DND-41 (cell line): ENCODE data around the gene AVP.

Source experiments
- ATAC-seq: fragments of 200-7000 bp; cut with Tn5 transposase; 3 replicates; pipeline ENCODE4 v1.9.1; 2021; ENCODE audit warnings: low read depth; ENCODE audit not compliant: insufficient read depth
- DNase-seq: peaks from one replicate; pipeline ENCODE4 v3.0.0-alpha.2; 2020
- H2AFZ ChIP-seq: 2 replicates; pipeline ENCODE4 v1.6.0; 2012; ENCODE audit warnings: low read depth, low read length
- H3K27ac ChIP-seq: 2 replicates; pipeline ENCODE4 v1.5.1; 2012; ENCODE audit warnings: low read length, inconsistent platforms
- H3K27me3 ChIP-seq: fragments of 200-600 bp; sonication (generic); 2 replicates; pipeline ENCODE4 v1.6.0; 2012; ENCODE audit warnings: low read length, mild to moderate bottlenecking, inconsistent platforms; ENCODE audit not compliant: insufficient read depth, poor library complexity
- H3K36me3 ChIP-seq: 2 replicates; pipeline ENCODE4 v1.5.1; 2012; ENCODE audit warnings: low read length, inconsistent platforms; ENCODE audit not compliant: insufficient read depth
- H3K4me1 ChIP-seq: 2 replicates; pipeline ENCODE4 v1.5.1; 2012; ENCODE audit warnings: mild to moderate bottlenecking, low read length; ENCODE audit not compliant: insufficient read depth
- H3K4me2 ChIP-seq: 2 replicates; pipeline ENCODE4 v1.6.0; 2012; ENCODE audit warnings: mild to moderate bottlenecking, moderate library complexity, low read length, inconsistent platforms; ENCODE audit not compliant: insufficient read depth
- H3K4me3 ChIP-seq, 2 experiments: fragments of 200-600 bp in 1 of 2; shearing (Covaris generic) in 1 of 2; 2 replicates each; pipeline ENCODE4 v1.5.1; 2012 to 2016; ENCODE audit warnings: inconsistent platforms in 2 of 2, low read length in 2 of 2, mild to moderate bottlenecking in 2 of 2, low read depth in 1 of 2, moderate library complexity in 1 of 2
- H3K79me2 ChIP-seq: 2 replicates; pipeline ENCODE4 v1.6.0; 2012; ENCODE audit warnings: low read length, inconsistent platforms; ENCODE audit not compliant: insufficient read depth
- H3K9ac ChIP-seq: 2 replicates; pipeline ENCODE4 v1.6.0; 2012; ENCODE audit warnings: low read depth, mild to moderate bottlenecking, inconsistent platforms, low read length, moderate library complexity
- H3K9me3 ChIP-seq: 2 replicates; pipeline ENCODE4 v1.5.1; 2012; ENCODE audit warnings: low read length, moderate library complexity, mild to moderate bottlenecking, inconsistent platforms; ENCODE audit not compliant: insufficient read depth, severe bottlenecking
- H4K20me1 ChIP-seq: 2 replicates; pipeline ENCODE4 v1.6.0; 2012; ENCODE audit warnings: low read length; ENCODE audit not compliant: insufficient read depth
- EZH2 ChIP-seq: IDR thresholded peaks from 3 replicates; pipeline ENCODE4 v1.6.1; 2012; ENCODE audit warnings: borderline replicate concordance, low read depth, mild to moderate bottlenecking, moderate library complexity, low read length, inconsistent platforms; ENCODE audit not compliant: severe bottlenecking
- TF ChIP-seq, protein P1 (sequence below): IDR thresholded peaks from 2 replicates; pipeline ENCODE4 v1.5.1; 2012; ENCODE audit warnings: borderline replicate concordance, low read length, moderate library complexity, mild to moderate bottlenecking; ENCODE audit not compliant: poor library complexity, severe bottlenecking; ENCODE audit errors: extremely low read depth

AVP gene

DNA sequence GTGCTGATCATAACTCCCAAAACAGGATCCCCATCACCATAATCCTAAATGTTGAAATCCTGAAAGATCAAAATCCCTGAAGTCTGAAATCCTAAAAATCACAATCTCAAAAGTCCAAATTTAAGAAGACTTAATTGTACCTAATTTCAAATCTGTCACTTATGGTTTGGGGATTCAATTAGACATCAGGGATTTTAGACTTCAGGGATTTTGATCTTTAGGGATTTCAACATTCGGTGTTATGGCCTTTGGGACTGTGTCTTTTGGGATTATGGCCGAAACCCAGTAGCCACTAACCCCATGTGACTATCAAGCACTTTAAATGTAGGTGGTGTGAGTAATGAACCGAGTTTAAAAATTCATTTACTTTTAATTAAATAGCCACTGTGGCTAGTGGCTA, 21.7 kb upstream of the AVP start:
- no peak for ATAC-seq
- H3K27me3 ChIP-seq: no peaks in the 10 kb centered on the region
- TF ChIP-seq EZH2: no peak
- TF ChIP-seq, protein P1, sequence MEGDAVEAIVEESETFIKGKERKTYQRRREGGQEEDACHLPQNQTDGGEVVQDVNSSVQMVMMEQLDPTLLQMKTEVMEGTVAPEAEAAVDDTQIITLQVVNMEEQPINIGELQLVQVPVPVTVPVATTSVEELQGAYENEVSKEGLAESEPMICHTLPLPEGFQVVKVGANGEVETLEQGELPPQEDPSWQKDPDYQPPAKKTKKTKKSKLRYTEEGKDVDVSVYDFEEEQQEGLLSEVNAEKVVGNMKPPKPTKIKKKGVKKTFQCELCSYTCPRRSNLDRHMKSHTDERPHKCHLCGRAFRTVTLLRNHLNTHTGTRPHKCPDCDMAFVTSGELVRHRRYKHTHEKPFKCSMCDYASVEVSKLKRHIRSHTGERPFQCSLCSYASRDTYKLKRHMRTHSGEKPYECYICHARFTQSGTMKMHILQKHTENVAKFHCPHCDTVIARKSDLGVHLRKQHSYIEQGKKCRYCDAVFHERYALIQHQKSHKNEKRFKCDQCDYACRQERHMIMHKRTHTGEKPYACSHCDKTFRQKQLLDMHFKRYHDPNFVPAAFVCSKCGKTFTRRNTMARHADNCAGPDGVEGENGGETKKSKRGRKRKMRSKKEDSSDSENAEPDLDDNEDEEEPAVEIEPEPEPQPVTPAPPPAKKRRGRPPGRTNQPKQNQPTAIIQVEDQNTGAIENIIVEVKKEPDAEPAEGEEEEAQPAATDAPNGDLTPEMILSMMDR: no peak
- H4K20me1 ChIP-seq: no peaks in the 10 kb centered on the region
- peaks cover 13% of the 10 kb centered on the region for H3K36me3 ChIP-seq
- H3K4me3 ChIP-seq: no peak overlapping the region
- H3K4me1 ChIP-seq: no peaks in the 10 kb centered on the region
- no peak overlapping the region for H2AFZ ChIP-seq
- no peak overlapping the region for H3K9ac ChIP-seq
- no peak for DNase-seq
- H3K27ac ChIP-seq: no peak overlapping the region
- H3K4me2 ChIP-seq: no peak overlapping the region
- H3K9me3 ChIP-seq: no peaks in the 10 kb centered on the region
- H3K79me2 ChIP-seq: no peaks in the 10 kb centered on the region

DNA sequence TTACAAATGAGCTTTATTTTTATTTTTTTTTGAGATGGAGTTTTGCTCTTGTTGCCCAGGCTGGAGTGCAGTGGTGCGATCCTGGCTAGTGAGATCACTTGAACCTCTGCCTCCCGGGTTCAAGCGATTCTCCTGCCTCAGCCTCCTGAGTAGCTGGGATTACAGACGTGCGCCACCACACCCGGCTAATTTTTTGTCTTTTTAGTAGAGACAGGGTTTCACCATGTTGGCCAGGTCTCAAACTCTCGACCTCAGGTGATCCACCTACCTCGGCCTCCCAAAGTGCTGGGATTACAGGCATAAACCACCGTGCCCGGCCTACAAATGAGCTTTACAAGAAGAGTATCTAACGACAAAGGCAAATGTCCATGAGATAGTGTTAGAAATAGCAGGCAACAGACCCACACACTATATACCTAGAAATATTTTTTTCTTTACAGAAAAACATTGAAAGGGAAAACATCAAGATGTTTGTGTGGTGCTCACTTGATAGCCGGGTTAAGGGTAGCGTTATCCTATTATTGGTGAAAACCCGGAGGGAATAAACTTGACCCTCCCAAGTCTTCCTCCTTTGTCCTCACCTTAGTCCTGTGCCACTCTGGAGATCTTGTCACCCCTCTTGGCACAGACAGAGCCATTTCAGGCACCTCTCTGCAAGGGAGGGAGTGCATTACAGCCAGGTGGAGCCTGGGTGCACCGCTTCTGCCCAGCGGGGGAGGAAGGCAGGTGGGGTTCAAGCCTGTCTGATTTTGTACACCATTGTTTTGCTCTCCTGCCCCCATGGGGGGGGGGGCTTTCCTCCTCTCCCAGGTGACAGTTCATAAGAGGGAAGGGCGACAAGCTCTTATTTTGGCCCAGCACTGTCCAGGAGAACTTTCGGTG, 21.0 kb upstream of the AVP start:
- Histone ChIP-seq H4K20me1 (no peaks in the 10 kb centered on the region), H3K36me3 (peaks cover 13% of the 10 kb centered on the region), H3K9ac (no peak overlapping the region), H2AFZ (no peak overlapping the region), H3K9me3 (no peaks in the 10 kb centered on the region), H3K4me2 (no peak overlapping the region), H3K27ac (no peak overlapping the region), H3K4me1 (no peaks in the 10 kb centered on the region), H3K79me2 (no peaks in the 10 kb centered on the region), H3K4me3 (no peak overlapping the region), H3K27me3 (no peaks in the 10 kb centered on the region)
- no peak for TF ChIP-seq EZH2
- TF ChIP-seq, protein P1: no peak
- ATAC-seq (no peak), DNase-seq (no peak)

DNA sequence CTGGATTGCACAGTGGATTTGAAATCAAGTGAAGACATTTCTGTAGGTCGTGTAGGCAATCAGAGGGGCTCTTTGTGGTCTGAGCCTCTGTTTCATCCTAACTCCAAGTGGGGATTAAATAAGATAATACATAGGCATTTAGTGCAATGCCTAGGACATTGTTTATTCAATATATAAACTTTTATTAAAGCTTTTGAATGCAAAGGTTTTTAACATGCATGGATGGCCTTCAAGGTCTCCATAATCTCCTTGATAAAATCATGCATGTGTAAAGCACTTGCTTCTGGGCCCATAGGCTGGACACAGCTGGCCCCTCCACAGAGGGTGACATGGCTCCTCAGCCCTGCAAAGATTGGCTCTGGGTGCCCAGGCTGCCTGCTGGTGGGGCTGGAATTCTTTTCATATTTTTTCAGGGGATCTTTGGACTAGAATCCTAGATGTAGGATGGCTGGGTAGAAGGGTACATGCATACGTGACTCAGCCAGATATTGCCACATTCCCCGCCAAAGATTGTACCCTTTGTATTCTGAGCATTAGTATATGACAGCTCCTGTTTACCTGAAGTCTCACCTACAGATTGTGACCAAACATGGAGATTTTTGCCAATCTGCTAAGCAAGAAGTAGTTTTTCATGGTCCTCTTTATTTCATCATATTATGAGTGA, 19.0 kb upstream of the AVP start:
- H3K36me3 ChIP-seq: no peaks in the 10 kb centered on the region
- TF ChIP-seq EZH2: no peak
- TF ChIP-seq, protein P1: no peak
- no peaks in the 10 kb centered on the region for H4K20me1 ChIP-seq
- H3K27ac ChIP-seq: no peak overlapping the region
- H3K79me2 ChIP-seq: no peaks in the 10 kb centered on the region
- DNase-seq (no peak), ATAC-seq (no peak)
- no peak overlapping the region for H3K4me2 ChIP-seq
- no peaks in the 10 kb centered on the region for H3K4me1 ChIP-seq
- H3K4me3 ChIP-seq: no peak overlapping the region
- H2AFZ ChIP-seq: no peak overlapping the region
- H3K9me3 ChIP-seq: no peaks in the 10 kb centered on the region
- H3K27me3 ChIP-seq: no peaks in the 10 kb centered on the region
- H3K9ac ChIP-seq: no peak overlapping the region
